Adrenal gland (tissue), 12 donors: ENCODE measurements around the gene ZNF511. TPM values are rescaled to one million over a fixed set of nuclear protein-coding genes. Genes with fewer than 3 reads are reported as not detected.

Experiments used
- DNase-seq, 7 donors: peaks; one replicate each; pipeline ENCODE4 v3.0.0-alpha.2; 2019 to 2020
- H3K27ac ChIP-seq, 5 donors: fragments of 200-600 bp; sonication (generic) in 4 of 5; 1 replicate in 3 of 5; 2 replicates in 2 of 5; pipeline versions ENCODE4 v1.5.1 to v1.8.0; 2016 to 2020; ENCODE audit warnings: mild to moderate bottlenecking in 1 of 5
- H3K27me3 ChIP-seq: fragments of 200-600 bp; 2 replicates; pipeline ENCODE4 v1.8.0; 2021
- H3K36me3 ChIP-seq, 2 donors: fragments of 200-600 bp; replicated peaks in 1 of 2; 1 replicate in 1 of 2; 2 replicates in 1 of 2; pipeline versions ENCODE4 v1.5.1 to v1.8.0; 2018 to 2022
- H3K4me1 ChIP-seq, 2 donors: fragments of 200-600 bp; replicated peaks in 1 of 2; 1 replicate in 1 of 2; 2 replicates in 1 of 2; pipeline versions ENCODE4 v1.5.1 to v1.8.0; 2018 to 2021
- H3K4me3 ChIP-seq, 4 donors: fragments of 200-600 bp; sonication (generic) in 3 of 4; one replicate each; pipeline ENCODE4 v1.5.1; 2016 to 2018
- H3K9me3 ChIP-seq, 3 donors: fragments of 200-600 bp; sonication (generic) in 1 of 3; replicated peaks in 1 of 3; 1 replicate in 2 of 3; 2 replicates in 1 of 3; pipeline versions ENCODE4 v1.5.1 to v1.8.0; 2016 to 2021
- CTCF ChIP-seq, 6 experiments: fragments of 450-650 bp in 4 of 6; fragments of 200-600 bp in 2 of 6; sonication (generic) in 1 of 6; IDR thresholded peaks; 1 replicate in 5 of 6; 2 replicates in 1 of 6; pipeline versions ENCODE4 v1.5.1 to v1.8.0; 2016 to 2021; ENCODE audit warnings: antibody characterized with exemption in 6 of 6, mild to moderate bottlenecking in 2 of 6, moderate library complexity in 1 of 6
- POLR2A ChIP-seq, 2 donors: fragments of 450-650 bp; IDR thresholded peaks; one replicate each; pipeline ENCODE4 v1.6.1; 2017; ENCODE audit warnings: antibody characterized with exemption in 2 of 2, mild to moderate bottlenecking in 2 of 2, moderate library complexity in 1 of 2
- WGBS, 4 donors: extraction: QIAGEN DNeasy Blood & Tissue Kit in 2 of 4; methylation state at CpG; one replicate each; pipeline versions ENCODE4 v1.1.5 to v1.1.7; 2013 to 2017; 5-methylcytosine and 5-hydroxymethylcytosine counted together
- intact Hi-C, 2 donors: fragments of 100-400 bp; cut with DNase I; formaldehyde crosslinking; loops; one replicate each; pipeline versions ENCODE4 v1.14.1 to v1.15.0; 2022 to 2023
- polyA plus RNA-seq, 3 donors: library from polyadenylated mRNA; stranded (reverse); fragments of 200-250 nt in 2 of 3; fragments of 350-450 nt in 1 of 3; fragmentation: Illumina TruSeq in 1 of 3; extraction: RNeasy Lipid Tissue Mini Kit (QIAGEN cat#74804) in 1 of 3; gene quantifications; one replicate each; pipeline ENCODE4 v1.2.3, GENCODE V29; 2013 to 2014
- total RNA-seq, 9 donors: library from RNA; depleted of rRNA in 4 of 9; stranded (reverse); fragments of >200 nt in 4 of 9; fragments of 120-200 nt in 1 of 9; fragmentation: NEBNext Ultra II Directional in 1 of 9; extraction: Animal tissue kit (Norgen Biotek cat#: 25700) in 1 of 9; gene quantifications; one replicate each; pipeline versions ENCODE4 v1.1.0 to v1.2.4, GENCODE V29; 2013 to 2023
- donor health status: healthy with polysubstance abuse.
- donor health status: Bipolar disorder and iron deficiency.
- donor health status: DM: yes; HTN: yes; CAD: no.
- donor health status: DM: no; HTN: no; CAD: no.
- donor health status: DM: no; HTN: no; CAD: no.
- donor health status: DM: yes; HTN: yes; CAD: no.

The ZNF511 gene
- total and polyA plus RNA-seq, 12 donors: 19.6 to 146 (median 39.9) TPM

- Histone ChIP-seq H3K27ac (no peak overlapping the region), H3K4me1 (no peaks in the 10 kb centered on the region), H3K27me3 (no peaks in the 10 kb centered on the region), H3K36me3 (peaks cover 0 to 30% of the 10 kb centered on the region in 2 donors), H3K9me3 (no peaks in the 10 kb centered on the region), H3K4me3 (no peak overlapping the region)
- no peak for TF ChIP-seq POLR2A (IDR thresholded peaks at IDR 0.05)
- TF ChIP-seq CTCF (IDR thresholded peaks at IDR 0.05): no peak
- intact Hi-C loops: loop anchor here in 1 of 2 donors (10.0 kb wide), 1 partner anchor 168 kb away; no protein-coding TSS in a partner anchor
- 58 to 88% (median 73%) methylated on average over 3 to 4 of the region's 4 CpGs for WGBS, 4 donors
- DNase-seq: no peak
These were observed 4.5 kb downstream of the ZNF511 start for GRCh38 chr10:133313192-133313591.

GRCh38 chr10:133314911-133315310, 6.2 kb downstream of the ZNF511 start:
- Histone ChIP-seq H3K4me1 (no peaks in the 10 kb centered on the region), H3K36me3 (peaks cover 0 to 25% of the 10 kb centered on the region in 2 donors), H3K4me3 (no peak overlapping the region), H3K27me3 (no peaks in the 10 kb centered on the region), H3K9me3 (no peaks in the 10 kb centered on the region), H3K27ac (no peak overlapping the region)
- no peak for DNase-seq
- WGBS, 4 donors: 77 to 95% (median 90%) methylated on average over 3 to 12 of the region's 12 CpGs
- intact Hi-C loops: loop anchor here in 1 of 2 donors (10.0 kb wide), 1 partner anchor 170 kb away; no protein-coding TSS in a partner anchor
- TF ChIP-seq POLR2A (IDR thresholded peaks at IDR 0.05) (no peak), CTCF (IDR thresholded peaks at IDR 0.05) (no peak)

- no peak for DNase-seq
These were observed 7.1 kb downstream of the ZNF511 start for GRCh38 chr10:133315847-133316246.

GRCh38 chr10:133316266-133316665, 7.6 kb downstream of the ZNF511 start:
- WGBS, 4 donors: 88 to 93% (median 90%) methylated on average over 3 to 9 of the region's 9 CpGs
- intact Hi-C loops: loop anchor here in 1 of 2 donors (10.0 kb wide), 1 partner anchor 171 kb away; no protein-coding TSS in a partner anchor
- no peaks in the 10 kb centered on the region for H3K27me3 ChIP-seq
- H3K4me3 ChIP-seq: no peak overlapping the region
- no peak for DNase-seq
- TF ChIP-seq CTCF (IDR thresholded peaks at IDR 0.05) (no peak), POLR2A (IDR thresholded peaks at IDR 0.05) (no peak)
- H3K9me3 ChIP-seq: no peaks in the 10 kb centered on the region
- H3K4me1 ChIP-seq: no peaks in the 10 kb centered on the region
- peaks cover 0 to 12% of the 10 kb centered on the region in 2 donors for H3K36me3 ChIP-seq
- H3K27ac ChIP-seq: no peak overlapping the region

More at GRCh38 chr10:133315847-133316246, 7.1 kb downstream of the ZNF511 start:
- Histone ChIP-seq H3K4me3 (no peak overlapping the region), H3K27me3 (no peaks in the 10 kb centered on the region), H3K27ac (no peak overlapping the region), H3K9me3 (no peaks in the 10 kb centered on the region), H3K36me3 (peaks cover 0 to 15% of the 10 kb centered on the region in 2 donors), H3K4me1 (no peaks in the 10 kb centered on the region)
- 87 to 90% (median 90%) methylated on average over 5 of the region's 5 CpGs for WGBS, 4 donors
- intact Hi-C loops: loop anchor here in 1 of 2 donors (10.0 kb wide), 1 partner anchor 171 kb away; no protein-coding TSS in a partner anchor
- TF ChIP-seq CTCF (IDR thresholded peaks at IDR 0.05): no peak
- no peak for TF ChIP-seq POLR2A (IDR thresholded peaks at IDR 0.05)
